ENCODE results near the gene TBC1D12.

DNA sequence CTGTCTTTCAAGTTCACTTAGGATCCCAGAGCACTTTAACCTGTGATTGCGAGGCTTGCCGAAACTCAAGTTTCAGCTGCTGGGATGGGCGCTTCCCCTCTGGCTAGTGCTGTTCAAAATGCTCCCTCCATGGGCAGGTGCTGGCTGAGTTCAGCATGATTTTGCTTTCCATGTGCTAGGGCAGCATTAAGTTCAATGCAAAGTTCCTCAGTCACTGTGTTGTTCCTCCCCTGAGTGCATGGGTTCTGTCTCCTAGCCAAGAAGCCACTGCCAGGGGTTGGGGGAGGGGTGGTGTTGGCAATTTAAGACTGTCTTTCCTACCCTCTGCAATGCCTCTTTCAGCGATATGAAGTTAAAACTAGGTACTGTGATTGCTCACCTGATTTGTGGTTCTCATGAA lies 86.8 kb downstream of the TBC1D12 start:
- TF ChIP-seq, protein P1, sequence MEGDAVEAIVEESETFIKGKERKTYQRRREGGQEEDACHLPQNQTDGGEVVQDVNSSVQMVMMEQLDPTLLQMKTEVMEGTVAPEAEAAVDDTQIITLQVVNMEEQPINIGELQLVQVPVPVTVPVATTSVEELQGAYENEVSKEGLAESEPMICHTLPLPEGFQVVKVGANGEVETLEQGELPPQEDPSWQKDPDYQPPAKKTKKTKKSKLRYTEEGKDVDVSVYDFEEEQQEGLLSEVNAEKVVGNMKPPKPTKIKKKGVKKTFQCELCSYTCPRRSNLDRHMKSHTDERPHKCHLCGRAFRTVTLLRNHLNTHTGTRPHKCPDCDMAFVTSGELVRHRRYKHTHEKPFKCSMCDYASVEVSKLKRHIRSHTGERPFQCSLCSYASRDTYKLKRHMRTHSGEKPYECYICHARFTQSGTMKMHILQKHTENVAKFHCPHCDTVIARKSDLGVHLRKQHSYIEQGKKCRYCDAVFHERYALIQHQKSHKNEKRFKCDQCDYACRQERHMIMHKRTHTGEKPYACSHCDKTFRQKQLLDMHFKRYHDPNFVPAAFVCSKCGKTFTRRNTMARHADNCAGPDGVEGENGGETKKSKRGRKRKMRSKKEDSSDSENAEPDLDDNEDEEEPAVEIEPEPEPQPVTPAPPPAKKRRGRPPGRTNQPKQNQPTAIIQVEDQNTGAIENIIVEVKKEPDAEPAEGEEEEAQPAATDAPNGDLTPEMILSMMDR (conservative IDR thresholded peaks at IDR 0.05; ENCODE audit: low read length), result no peak
- TF ChIP-seq EZH2phosphoT487 (IDR thresholded peaks at IDR 0.05; ENCODE audit: borderline replicate concordance, low read depth, low read length), result no peak

Measured in OCI-LY7 (cell line).